GM12892 (cell line): ENCODE data around the gene NFYA.

Experiments used
- POLR2A ChIP-seq: IDR thresholded peaks from 2 replicates; pipeline ENCODE4 v1.6.1; 2011; ENCODE audit warnings: low read depth, low read length, control low read depth
- TAF1 ChIP-seq: IDR thresholded peaks from 2 replicates; pipeline ENCODE4 v1.6.1; 2011; ENCODE audit warnings: low read depth, mild to moderate bottlenecking, control low read depth, low read length, borderline replicate concordance

- TF ChIP-seq POLR2A = no peak
- no peak for TF ChIP-seq TAF1
Measured at GRCh38 chr6:41032830-41033229, 39.9 kb upstream of the NFYA start.
